Measurements from ENCODE around the gene PPT2. TPM values are rescaled to one million over a fixed set of nuclear protein-coding genes. Genes with fewer than 3 reads are reported as not detected.

PPT2 gene
- total RNA-seq, 4 donors from 2014 or later = 14.9 to 31.4 (median 20.8) TPM

GRCh38 chr6:32166411-32167061 is 12.6 kb downstream of the PPT2 start:
- peaks cover 0 to 28% (median 19%) of the 10 kb centered on the region in 4 donors for H3K4me1 ChIP-seq
- DNase-seq (ENCODE audit: extremely low spot score) = no peak
- peak overlapping the region; percentile 19 to 36 (median 26) for H3K27ac ChIP-seq (replicated peaks in 1 of 4)
- WGBS = 76% methylated on average over 30 of the region's 30 CpGs
- peaks cover 15 to 99% (median 88%) of the 10 kb centered on the region in 4 donors for H3K36me3 ChIP-seq
- no peak overlapping the region for H3K4me3 ChIP-seq
- intact Hi-C loops (cut with DNase I) = no loop called here
- H3K9me3 ChIP-seq = no peaks in the 10 kb centered on the region
- TF ChIP-seq CTCF (IDR thresholded peaks at IDR 0.05) (no peak), POLR2A (IDR thresholded peaks at IDR 0.05; ENCODE audit: low read depth) (no peak), POLR2AphosphoS5 (IDR thresholded peaks at IDR 0.05) (no peak), EP300 (IDR thresholded peaks at IDR 0.05) (no peak)
- no peaks in the 10 kb centered on the region for H3K27me3 ChIP-seq

DNA sequence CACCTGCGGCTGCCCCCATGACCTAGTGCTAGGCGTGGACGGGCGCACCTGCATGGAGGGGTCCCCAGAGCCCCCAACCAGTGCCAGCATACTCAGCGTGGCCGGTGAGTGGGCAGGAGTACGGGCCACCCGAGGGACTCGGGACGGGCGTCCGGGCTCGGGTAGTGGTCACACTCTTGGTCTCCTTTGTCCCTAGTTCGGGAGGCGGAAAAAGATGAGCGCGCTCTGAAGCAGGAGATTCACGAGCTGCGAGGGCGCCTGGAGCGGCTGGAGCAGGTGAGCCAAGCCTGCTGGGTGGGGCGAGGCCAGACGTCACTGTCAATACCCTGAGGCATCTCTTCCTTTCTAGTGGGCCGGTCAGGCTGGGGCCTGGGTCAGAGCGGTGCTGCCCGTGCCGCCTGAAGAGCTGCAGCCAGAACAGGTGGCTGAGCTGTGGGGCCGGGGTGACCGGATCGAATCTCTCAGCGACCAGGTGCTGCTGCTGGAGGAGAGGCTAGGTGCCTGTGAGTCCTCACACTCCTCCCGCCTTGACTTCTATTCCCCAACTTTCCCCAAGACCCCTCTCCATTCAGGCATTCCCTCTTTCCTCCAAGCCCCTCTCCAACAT is 13.3 kb downstream of the PPT2 start:
- 80% methylated on average over 20 of the region's 32 CpGs for WGBS
- no peak for TF ChIP-seq POLR2A (IDR thresholded peaks at IDR 0.05; ENCODE audit: low read depth)
- no peak for TF ChIP-seq CTCF (IDR thresholded peaks at IDR 0.05)
- no peak for TF ChIP-seq EP300 (IDR thresholded peaks at IDR 0.05)
- TF ChIP-seq POLR2AphosphoS5 (IDR thresholded peaks at IDR 0.05) = no peak
- Histone ChIP-seq H3K27ac (replicated peaks in 1 of 4) (peak overlapping the region; percentile 19 to 50 (median 26)), H3K9me3 (no peaks in the 10 kb centered on the region), H3K4me1 (peaks cover 0 to 28% (median 19%) of the 10 kb centered on the region in 4 donors), H3K36me3 (peaks cover 13 to 92% (median 80%) of the 10 kb centered on the region in 4 donors), H3K27me3 (no peaks in the 10 kb centered on the region), H3K4me3 (no peak overlapping the region)
- no peak for DNase-seq (ENCODE audit: extremely low spot score)
- intact Hi-C loops (cut with DNase I) = no loop called here

DNA sequence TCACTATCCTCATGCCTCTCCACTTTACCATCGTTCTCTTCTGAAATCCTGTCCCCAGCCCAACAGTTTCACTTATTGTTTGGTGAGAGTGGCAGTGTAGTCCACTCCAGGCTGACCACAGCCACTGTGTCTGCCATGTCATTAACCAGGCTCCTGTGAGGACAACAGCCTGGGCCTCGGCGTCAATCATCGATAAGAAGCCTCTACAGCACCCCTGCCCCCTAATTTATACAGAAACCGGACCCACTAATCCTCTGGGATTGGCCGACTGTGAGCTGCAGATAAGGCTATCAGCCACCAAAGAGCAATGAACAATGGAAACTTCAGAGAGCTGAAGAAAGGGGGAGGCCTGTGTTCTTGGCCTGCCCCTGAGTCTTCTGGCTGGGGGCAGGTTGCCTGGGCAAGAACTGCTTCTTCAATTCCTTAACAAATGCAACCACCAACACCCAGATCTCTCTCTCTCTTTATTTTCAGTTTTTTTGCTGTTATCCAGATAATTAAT is 13.9 kb downstream of the PPT2 start:
- H3K4me1 ChIP-seq = peaks cover 0 to 29% (median 18%) of the 10 kb centered on the region in 4 donors
- intact Hi-C loops (cut with DNase I) = no loop called here
- peak overlapping the region in 3 of 4 donors; percentile 24 to 50 (median 36) for H3K27ac ChIP-seq (replicated peaks in 1 of 4)
- TF ChIP-seq POLR2A (IDR thresholded peaks at IDR 0.05; ENCODE audit: low read depth) = no peak
- no peak for TF ChIP-seq EP300 (IDR thresholded peaks at IDR 0.05)
- no peak for TF ChIP-seq POLR2AphosphoS5 (IDR thresholded peaks at IDR 0.05)
- TF ChIP-seq CTCF (IDR thresholded peaks at IDR 0.05) = no peak
- peaks cover 13 to 86% (median 75%) of the 10 kb centered on the region in 4 donors for H3K36me3 ChIP-seq
- no peak overlapping the region for H3K4me3 ChIP-seq
- no peaks in the 10 kb centered on the region for H3K27me3 ChIP-seq
- H3K9me3 ChIP-seq = no peaks in the 10 kb centered on the region
- DNase-seq (ENCODE audit: extremely low spot score) = no peak
- WGBS = 70% methylated on average over 6 of the region's 6 CpGs

DNA sequence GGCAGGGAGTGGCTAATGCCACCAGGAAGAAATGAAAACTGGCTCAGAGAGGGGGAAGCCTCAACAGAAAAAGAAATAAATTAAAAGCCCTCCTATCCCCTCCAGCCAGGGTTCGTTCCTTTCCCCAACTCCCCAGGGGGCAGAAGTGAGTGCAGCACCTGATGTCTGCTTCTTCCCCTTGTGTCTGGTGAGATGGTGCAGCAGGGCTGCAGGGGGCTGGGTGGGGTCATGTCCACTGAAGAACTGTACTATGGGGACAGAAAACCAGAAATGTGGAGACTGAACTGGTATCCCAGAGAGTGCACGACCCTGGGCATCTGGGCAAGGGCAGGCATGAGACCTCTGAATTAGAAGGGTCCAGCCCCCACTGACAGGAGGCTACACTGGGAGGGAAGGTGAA is 14.4 kb downstream of the PPT2 start:
- peak overlapping the region; percentile 24 to 50 (median 32) for H3K27ac ChIP-seq (replicated peaks in 1 of 4)
- no peak for DNase-seq (ENCODE audit: extremely low spot score)
- intact Hi-C loops (cut with DNase I) = no loop called here
- no peaks in the 10 kb centered on the region for H3K9me3 ChIP-seq
- H3K36me3 ChIP-seq = peaks cover 13 to 81% (median 70%) of the 10 kb centered on the region in 4 donors
- H3K27me3 ChIP-seq = no peaks in the 10 kb centered on the region
- TF ChIP-seq POLR2AphosphoS5 (IDR thresholded peaks at IDR 0.05) (no peak), POLR2A (IDR thresholded peaks at IDR 0.05; ENCODE audit: low read depth) (no peak), EP300 (IDR thresholded peaks at IDR 0.05) (no peak), CTCF (IDR thresholded peaks at IDR 0.05) (no peak)
- H3K4me3 ChIP-seq = no peak overlapping the region
- peaks cover 0 to 29% (median 18%) of the 10 kb centered on the region in 4 donors for H3K4me1 ChIP-seq
- WGBS = 88% methylated on average over 2 of the region's 2 CpGs
